NCI-H1092 treated with DMSO at 0.1 percent for 48 hours (cell line): Measurements from ENCODE around the gene KRT17.
"Not testable (repeated sequence)": the region's sequence is repeated elsewhere in the genome, so short reads cannot be mapped to it uniquely, and the experiment has no call there.

Source experiments
- DNase-seq: peaks from one replicate; lab custom pipeline; 2025; lab: John Stamatoyannopoulos, UW

The KRT17 gene

DNA sequence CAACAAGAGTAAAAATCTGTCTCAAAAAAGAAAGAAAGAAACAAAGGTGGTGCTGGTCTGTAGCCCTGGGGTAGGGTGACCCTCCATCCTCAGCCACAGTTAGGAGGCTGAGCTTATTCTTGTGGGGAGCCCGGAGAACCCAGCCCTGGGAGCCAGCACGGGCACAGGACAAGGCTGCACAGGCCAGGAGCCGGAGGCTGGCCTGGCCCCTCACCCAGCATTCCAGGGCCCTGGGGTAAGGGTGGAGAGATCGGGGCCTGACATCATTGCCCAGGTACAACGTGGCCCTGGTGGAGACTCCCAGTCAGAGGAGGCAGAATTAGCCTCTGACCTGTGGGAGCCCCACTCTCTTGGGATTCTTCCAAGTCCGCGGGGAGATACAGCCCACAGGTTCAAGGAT, 10.3 kb upstream of the KRT17 start:
- no peak for DNase-seq

DNA sequence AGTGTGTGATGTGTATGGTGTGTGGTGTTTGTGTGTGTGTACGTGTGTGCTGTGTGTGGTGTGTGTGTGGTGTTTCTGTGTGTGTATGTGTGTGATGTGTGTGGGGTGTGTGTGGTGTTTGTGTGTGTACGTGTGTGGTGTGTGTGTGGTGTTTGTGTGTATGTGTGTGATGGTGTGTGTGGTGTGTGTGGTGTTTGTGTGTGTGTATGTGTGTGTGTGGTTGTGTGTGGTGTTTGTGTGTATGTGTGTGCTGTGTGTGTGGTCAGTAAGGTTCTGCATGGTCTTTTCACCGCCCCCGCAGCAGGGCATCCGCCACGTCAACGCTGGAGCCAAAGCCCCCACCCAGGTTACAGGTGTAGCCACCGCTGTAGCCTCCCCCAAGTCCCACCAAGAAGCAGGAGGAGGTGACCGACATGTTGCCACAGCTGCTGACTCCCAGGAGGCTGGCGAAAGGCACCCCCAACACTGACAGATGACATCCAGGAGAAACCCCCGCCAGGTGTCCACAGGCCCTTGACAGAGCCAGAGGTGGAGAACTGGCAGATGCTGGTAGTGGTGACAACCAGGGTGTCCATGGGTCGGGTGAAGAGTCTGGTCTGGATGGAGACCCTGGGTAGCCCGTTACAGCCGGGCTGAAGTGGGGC, 9.3 kb upstream of the KRT17 start:
- DNase-seq = no peak

DNA sequence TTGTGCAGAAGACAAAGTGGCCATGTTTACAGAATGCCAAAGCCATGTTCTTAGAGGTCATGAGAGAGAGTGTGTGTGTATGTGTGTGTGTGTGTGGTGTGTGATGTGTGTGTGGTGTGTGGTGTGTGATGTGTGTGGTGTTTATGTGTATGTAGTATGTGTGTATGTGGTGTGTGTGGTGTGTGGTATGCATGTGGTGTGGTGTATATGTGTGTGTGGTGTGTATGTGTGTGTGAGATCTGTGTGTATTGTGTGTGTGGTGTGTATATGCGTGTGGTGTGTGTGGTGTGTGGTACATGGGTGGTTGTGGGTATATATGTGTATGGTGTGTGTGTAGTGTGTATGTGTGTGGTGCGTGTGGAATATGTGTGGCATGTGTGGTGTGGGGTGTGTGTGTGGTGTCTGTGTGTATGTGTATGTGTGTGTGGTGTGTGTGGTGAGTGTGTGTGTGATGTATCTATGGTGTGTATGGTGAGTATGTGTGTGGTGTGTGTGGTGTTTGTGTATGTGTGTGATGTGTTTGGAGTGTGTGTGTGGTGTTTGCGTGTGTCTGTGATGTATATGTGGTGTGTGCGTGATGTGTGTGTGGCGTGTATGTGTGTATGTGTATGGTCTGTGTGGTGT, 8.2 kb upstream of the KRT17 start:
- DNase-seq = no peak

DNA sequence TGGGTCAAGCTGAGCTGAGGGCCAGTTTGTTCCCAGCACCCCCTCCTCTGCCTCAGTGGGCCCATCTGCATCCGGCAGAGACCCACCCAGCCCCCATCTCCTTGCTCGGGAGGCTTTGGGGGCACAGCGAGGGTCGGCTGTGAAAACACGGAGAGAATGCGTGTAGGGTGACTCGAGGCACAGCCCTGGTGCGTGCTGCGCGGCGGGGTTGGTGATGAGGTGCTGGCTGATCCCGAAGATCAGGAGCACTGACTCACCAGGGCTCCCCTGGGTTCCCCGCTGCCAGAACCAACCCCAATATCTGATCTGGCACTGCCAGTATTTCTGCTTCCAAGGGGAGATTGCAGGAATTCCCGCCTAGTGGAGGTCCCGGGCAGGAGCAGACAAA, 7.5 kb upstream of the KRT17 start:
- no peak for DNase-seq

DNA sequence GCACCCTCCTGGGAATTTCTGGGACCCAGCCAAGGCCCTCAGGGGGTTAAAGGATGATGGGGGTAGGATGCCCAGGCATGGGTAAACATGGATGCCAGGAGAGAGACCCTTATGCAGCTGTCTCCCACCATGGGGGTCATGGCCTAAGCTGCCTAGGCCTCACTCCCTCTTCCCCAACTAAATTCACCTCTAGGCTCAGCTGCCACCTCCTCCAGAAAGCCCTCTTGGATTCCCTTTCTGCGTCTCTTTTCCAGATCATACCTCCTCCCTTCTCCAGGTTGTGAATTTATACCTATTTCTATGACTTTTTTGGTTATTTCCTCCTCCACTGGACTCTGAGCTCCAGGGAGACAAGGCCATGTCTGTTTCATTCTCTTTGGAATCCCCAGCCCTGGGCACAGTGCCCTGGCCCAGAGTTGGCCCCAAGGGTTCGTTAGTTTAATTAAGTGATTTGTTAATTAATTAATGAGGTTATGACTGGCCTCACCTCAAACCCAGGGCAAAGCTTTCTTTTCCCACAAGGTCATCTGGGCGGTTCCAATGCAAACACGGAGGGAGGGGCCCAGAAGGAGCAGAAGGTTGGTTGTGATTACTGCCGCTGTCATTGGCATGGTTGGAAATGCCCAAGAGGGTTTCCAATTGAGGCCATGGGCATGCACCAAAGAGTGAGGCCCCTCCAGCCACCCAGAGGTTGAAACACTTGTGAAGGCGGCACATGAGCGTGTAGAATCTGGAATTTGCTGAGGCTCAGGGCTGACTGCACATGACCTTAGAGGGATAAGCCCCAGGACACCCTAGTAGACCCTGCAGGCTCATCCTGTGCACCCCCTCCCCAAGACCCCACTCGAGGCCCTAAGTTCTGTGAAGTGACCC, 6.9 kb upstream of the KRT17 start:
- DNase-seq = no peak

DNA sequence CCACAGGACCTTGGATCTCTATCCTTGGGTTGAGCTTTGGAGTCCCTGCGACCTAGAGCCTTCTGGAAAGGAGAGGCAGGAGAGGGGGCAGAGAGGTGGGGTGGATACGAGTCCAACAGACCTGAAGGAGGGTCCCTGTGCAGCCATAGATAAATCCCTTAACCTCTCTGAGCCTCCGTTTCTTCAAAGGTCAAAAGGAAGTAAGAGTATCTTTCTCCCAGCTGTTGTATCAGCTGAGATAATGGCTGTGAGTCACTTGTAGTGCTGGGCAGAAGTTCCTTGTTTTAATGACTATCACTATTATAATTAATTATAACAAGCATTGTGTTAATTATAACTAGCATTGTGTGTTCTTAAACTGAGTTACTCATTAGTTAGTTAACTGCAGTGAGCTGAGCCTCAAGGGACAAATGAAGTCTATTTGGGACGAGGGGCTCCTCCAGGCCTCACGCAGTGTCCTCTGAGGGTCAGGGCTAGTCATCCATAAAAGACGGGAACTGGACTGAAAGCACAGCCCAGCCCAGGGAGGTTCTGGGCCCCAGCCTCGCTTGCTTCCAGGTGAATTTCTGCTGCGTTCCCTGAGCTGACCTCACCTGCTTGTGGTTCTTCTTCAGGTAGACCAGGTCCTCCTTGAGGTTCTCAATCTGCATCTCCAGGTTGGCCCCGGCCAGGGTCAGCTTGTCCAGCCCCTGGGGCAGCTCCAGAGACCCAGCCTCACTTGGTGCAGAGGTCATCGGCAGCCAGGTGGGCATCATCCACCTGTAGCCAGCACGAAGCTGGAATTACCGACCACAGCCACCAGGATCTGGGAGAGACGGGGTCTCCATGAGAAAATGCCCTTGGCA, 5.7 kb upstream of the KRT17 start:
- DNase-seq = no peak

DNA sequence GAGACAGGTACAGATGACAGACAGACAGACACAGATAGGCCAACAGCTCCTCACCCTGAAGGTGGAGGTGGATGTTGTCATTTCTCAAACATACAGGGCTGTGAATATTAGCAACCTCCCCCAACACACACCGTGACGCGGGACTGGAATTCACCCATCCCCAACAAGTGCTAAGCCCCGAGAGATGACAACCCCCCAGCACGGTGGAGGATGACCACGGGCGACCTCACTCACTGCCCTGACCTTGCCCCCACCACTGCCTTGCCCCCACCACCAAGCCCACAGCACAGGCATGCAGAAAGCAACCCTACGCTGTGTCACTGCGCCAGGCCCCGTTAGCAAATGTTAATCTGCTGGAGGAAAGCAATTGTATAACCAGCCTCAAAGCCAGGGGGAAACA, 4.9 kb upstream of the KRT17 start:
- DNase-seq = no peak

DNA sequence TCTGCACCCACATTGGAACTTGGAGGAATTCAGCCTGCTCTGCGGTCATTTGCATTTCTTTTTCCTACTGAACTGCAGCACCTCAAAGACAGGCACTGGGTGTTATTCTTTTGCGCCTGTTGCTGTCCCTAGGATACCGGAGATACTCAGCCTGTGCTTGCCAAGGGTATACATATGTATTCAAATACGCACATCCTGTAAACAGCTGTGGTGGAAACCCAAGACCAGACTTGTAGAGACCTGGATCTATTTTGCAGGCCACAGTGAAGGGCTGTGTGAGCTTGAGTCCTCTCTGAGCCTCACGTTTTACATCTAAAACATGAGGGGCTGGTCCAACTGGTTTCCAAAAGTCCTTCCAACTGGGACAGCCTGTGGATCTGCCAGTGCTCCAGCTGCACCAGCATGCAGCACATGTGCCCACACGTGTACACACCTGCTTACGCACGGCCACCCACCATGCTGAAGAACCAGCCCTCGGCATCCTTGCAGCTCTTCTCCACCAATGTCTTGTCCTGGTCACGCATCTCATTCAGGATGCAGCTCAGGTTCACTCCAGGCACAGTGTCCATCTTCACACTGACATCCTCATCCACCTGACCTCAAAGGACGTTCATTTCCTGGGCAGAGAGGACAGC, 4.4 kb upstream of the KRT17 start:
- not testable (repeated sequence) for DNase-seq

DNA sequence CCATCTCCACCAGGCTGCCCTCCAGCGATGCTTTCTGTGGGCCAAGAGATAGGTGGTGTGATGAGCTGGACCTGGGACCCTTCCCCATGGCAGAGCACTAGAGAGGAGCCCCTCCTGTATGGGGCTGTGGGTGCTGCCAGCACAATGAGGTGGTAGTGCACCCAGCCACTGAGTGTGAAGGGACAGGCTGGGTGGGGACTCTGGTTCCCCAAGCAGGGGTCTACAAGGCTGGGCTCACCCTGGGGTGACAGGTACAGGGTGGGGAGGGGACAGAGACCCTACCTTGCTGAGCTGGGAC, 3.6 kb upstream of the KRT17 start:
- not testable (repeated sequence) for DNase-seq

DNA sequence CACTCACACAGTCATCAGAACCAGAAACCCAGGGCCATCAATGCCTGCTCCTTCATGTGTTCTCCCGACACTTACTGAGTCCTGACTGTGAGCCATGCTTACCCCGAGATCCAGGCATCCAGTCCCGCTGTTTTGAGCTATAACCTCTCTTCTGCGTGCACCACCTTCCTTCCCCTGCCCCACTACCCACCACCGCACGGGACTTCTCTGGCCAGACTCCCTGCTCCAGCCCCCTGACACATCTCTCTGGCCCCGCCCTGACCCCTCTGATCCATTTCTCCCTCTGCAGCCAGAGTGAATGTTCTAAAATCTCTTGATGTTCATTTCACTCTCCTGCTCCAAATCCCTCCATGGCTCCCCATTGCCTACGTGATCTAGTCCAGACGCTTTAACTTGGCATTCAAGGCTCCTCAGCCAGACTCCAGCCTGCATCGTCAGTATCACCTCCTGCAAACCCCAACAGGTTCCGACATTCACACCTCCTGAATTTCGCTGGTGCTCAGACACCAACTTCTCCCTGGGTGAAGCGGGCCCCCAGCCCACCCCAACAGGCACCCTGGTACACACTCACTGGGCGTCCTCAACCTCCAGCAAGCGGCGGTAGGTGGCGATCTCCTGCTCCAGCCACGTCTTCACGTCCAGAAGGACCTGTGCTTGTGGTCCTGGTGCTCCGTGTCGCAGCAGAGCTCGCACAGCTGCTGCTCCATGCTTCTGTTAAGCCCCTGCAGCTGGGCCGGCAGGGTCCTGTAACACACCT, 3.1 kb upstream of the KRT17 start:
- DNase-seq = no peak

DNA sequence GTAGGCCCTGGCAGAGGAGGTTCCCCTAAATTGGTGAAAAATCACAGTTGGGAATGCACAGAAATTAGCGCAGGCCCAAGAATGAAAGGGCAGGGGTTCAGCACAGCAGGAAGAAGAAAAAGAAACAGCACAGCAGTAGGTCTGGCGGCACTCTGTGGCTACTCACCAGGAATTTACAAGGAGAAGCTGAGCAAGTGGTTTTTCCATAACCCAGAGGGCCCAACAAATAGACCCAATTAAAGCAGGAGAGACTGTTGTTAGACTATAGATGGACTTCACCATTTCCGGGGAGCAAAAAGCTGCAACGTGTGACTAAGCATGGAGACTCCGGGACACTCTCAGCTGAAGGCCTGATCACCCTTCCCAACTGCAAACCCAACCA, 2.5 kb upstream of the KRT17 start:
- not testable (repeated sequence) for DNase-seq

DNA sequence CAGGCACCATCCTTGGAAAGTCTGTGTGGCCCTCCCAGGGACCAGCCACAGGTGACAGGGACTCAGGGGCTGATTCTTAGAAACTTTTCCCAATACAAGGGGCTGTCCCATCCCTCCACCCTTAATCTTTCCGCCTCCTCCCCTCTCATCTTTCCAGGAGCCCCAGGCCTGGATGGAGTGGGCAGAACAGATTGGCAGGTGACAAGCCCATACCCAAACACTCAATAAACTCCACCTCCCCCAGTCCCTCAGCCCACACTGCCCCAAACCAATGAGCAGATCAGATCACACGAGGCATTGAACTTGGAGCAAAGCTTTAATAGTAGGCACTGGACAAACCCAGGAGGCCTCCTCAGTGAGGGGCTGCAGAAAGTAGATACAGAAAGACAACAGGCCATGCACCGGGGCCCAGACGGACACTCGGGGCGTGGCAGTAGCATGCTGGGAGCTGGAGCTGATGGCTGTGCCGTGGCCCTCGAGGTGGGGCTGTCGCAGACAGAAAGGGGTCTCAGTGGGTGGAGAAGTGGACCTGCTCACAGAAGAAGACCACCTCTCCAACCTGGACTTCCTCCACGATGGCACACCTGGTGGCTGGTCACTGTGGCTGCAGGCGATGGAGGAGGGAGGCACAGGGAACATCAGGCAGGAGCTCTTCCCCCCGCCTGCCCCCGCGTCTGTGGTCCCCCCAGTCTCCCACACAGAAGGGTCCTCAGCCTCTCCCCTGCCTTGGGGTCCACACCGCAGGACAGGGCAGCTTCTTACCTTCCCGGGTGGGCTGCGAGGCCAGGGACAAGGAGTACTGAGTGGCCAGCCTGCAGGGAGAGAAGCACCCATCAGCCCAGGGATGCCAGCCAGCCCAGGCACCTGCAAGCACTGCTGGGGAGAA, 1.9 kb upstream of the KRT17 start:
- DNase-seq = not testable (repeated sequence)

DNA sequence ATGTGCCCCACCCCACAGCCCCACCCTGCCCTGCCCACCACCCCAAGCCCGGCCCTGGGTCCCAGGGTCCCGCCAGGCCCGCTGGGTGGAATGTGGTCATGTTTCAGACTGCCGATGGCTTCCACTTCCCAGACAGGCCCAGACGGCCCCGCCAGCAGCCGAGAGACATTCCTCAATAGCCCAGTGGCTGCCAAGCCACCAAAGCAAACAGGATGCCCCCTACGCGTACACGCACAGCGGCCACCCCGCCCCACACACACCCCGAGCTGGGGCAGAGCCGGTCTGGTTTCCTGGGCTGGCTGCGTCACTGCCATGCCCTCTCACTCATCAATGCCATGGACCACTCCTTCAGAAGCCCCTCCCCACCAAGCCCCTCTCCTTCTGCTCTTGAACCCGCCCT, 1.2 kb upstream of the KRT17 start:
- no peak for DNase-seq

DNA sequence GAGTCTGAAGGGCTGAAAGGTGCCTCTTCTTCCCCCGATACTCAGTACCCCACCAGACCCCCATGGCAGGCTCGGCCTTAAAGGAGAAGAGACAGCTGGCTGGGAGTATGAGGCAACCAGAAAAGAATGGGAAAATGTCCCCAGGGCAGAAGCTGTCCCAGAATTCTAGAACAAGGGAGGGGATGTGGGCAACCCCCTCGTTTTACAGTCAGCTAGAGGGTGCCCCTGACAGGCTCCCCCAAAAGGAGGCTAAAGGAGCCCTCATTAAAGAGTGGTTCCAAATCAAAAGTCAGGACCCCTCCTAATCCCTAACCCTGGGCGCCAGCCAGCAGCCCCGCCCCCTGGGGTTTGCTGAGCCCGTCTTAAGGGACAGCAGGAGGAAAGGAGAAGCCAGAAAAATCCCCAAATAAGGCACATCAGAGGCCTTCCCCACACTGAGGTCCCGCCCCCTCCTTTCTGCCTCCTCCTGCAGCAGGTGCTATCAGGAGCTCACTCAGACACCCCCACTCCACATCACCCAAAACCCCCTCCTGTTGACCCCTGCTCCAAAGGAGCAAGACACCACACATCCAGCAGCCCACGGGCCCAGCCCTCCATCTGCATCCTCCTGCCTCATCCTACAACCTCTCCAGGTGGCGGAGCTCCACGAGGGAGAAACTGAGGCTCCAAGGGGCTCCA, 1.1 kb downstream of the KRT17 start:
- DNase-seq = not testable (repeated sequence)

DNA sequence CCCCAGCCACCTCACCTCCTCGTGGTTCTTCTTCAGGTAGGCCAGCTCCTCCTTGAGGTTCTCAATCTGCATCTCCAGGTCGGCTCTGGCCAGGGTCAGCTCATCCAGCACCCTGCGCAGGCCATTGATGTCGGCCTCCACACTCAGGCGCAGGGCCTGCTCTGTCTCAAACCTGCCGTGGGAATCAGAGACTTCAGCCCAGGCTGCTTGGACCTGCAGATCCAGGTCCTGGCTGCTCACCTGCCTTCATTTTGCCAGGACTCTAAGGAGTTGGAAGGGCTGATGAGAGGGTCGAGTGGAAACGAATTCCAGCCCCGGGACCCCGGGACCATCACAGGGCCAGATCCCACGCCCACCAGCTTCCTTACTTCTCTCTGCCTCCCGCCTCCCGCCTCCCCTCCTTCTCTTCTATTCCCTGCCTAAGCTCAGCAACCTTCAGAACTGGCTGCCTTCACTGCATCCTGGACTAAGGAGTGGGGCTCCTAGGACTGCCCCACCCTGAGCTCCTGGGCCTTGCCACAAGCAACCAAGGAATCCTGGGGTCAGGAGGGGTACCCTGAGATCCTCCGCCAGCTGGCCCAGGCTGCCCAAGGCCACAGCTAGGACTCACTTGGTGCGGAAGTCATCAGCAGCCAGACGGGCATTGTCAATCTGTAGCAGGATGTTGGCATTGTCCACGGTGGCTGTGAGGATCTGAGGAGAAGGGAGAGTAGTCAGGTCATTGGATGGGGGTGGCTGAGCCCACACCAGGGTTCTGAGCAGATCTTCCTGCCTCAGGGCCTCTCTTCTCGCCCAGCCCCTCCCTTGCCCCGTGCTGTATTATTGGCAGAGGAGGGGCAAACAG, 1.8 kb downstream of the KRT17 start:
- DNase-seq = not testable (repeated sequence)

DNA sequence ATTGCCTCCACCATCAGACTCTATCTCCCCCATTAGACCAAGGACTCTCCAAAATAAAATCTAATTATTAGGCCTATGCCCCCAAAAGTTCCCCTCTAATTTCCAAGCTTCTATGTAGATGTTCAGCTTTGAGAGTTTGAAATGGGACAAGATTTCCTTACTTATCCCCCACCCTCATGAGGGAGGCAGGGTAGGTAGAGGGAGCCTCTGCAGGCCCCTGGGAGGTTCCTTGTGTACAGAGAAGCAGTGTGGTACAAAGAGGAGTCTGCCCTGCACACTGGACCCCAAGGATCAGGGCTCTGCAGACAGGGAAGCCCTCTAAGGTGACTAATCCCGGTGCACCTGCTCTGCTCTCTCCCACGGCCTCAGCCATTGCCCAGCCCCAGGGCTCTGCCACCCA, 2.5 kb downstream of the KRT17 start:
- no peak for DNase-seq

DNA sequence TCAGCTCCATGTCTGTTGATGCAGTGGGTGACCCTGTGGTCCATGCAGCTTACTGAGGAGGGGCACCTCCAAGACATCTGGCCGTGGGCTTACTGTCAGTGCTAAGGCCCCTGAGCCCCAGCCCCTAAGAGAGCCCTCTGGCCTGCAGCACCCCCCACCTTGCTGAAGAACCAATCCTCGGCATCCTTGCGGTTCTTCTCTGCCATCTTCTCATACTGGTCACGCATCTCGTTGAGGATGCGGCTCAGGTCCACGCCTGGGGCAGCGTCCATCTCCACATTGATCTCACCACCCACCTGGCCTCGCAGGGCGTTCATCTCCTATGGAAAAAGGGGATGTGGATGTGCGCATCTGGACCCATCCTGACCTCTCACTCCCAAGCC, 2.9 kb downstream of the KRT17 start:
- DNase-seq = not testable (repeated sequence)

DNA sequence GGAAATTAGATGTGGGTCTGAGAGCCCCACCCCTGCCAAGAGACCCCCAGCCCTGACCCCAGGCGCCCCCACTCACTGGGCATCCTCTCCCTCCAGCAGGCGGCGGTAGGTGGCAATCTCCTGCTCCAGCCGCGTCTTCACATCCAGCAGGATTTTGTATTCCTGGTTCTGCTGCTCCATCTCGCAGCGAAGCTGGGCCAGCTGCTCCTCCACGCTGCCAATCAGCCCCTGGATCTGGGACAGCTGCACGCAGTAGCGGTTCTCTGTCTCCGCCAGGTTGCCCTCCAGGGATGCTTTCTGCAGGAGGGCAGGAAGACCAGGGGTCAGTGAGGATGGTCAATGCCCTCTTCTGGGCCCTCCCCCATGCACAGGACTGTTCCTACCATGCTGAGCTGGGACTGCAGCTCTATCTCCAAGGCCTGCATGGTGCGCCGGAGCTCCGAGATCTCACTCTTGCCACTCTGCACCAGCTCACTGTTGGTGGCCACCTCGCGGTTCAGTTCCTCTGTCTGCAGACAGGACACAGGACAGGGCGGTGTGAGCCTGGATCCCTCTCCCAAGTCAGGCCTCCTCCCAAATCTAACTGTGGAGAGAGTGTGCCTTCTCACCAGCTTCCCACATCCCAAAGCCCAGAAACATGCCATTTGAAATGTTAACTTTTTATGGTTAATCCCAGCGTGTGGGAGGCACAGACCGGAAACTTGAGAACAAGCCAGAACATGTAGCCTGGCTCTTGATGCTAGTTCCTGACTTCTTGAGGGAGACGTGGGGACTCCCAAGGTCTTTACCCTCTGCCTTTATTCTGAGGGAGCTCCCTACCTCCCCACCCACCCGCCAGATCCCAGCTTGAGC, 3.6 kb downstream of the KRT17 start:
- DNase-seq = no peak
